Measurements from ENCODE around the gene SHOX.

DNA sequence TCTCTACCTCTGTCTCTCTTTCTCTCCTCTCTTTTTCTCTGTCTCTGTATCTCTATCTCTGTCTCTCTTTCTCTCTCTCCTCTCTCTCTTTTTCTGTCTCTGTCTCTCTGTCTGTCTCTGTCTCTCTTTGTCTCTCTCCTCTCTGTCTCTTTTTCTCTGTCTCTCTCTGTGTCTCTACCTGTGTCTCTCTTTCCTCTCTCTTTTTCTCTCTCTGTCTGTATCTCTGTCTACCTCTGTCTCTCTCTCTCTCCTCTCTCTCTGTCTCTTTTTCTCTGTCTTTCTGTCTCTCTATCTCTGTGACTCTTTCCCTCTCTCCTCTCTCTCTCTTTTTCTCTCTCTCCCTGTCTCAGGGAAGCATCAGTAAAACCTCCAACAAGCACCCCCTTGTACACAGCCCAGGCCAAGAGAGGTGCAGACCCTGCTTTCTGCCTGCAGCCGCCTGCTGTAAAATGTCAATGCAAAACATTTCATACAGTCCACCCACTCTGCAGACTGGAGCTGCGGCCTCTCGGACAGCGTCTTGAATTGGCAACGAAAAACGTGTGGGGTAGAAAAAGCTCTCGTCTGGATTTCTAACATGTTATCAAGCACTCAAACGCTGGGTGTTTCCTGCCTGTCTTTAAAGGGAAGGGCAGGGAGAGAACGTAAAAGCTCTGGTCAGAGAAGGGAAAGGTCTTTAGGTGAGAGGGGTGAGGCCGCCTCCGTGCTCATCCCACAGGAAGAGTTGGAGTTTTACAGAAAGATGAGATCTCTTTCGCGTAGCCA lies 3.7 kb upstream of the SHOX start:
- TF ChIP-seq, protein P1, sequence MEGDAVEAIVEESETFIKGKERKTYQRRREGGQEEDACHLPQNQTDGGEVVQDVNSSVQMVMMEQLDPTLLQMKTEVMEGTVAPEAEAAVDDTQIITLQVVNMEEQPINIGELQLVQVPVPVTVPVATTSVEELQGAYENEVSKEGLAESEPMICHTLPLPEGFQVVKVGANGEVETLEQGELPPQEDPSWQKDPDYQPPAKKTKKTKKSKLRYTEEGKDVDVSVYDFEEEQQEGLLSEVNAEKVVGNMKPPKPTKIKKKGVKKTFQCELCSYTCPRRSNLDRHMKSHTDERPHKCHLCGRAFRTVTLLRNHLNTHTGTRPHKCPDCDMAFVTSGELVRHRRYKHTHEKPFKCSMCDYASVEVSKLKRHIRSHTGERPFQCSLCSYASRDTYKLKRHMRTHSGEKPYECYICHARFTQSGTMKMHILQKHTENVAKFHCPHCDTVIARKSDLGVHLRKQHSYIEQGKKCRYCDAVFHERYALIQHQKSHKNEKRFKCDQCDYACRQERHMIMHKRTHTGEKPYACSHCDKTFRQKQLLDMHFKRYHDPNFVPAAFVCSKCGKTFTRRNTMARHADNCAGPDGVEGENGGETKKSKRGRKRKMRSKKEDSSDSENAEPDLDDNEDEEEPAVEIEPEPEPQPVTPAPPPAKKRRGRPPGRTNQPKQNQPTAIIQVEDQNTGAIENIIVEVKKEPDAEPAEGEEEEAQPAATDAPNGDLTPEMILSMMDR (IDR thresholded peaks at IDR 0.05), result no peak
- TF ChIP-seq POLR2A (IDR thresholded peaks at IDR 0.05), result no peak

Data from body of pancreas (tissue), 4 donors.